HEK293T (cell line): ENCODE measurements around the gene CCDC97.
A peak's percentile ranks its signal among the peaks of the same experiment; 100 is the strongest.

Experiments
- CTCF ChIA-PET: fragments of 350-600 bp; formaldehyde crosslinking; extraction: SDS; loops from one replicate; lab custom pipeline; 2021; ENCODE audit warnings: antibody characterized with exemption, inconsistent platforms; lab: Yijun Ruan, JAX
- POLR2A ChIA-PET: fragments of 350-600 bp; formaldehyde crosslinking; extraction: SDS; loops from one replicate; lab custom pipeline; 2020; ENCODE audit warnings: antibody characterized with exemption, inconsistent platforms; lab: Yijun Ruan, JAX
- DNase-seq: peaks from one replicate; pipeline ENCODE4 v3.0.0; 2012; ENCODE audit warnings: mixed read lengths; ENCODE audit errors: extremely low spot score
- ARNT ChIP-seq: fragments of 450-650 bp; IDR thresholded peaks from 2 replicates; pipeline ENCODE4 v1.6.1; 2017; ENCODE audit warnings: mild to moderate bottlenecking
- BHLHE40 ChIP-seq: fragments of 450-650 bp; IDR thresholded peaks from 2 replicates; pipeline ENCODE4 v1.6.1; 2016; ENCODE audit warnings: mild to moderate bottlenecking, moderate library complexity, borderline replicate concordance
- CTBP1 ChIP-seq: fragments of 450-650 bp; IDR thresholded peaks from 2 replicates; pipeline ENCODE4 v1.6.1; 2016; ENCODE audit warnings: borderline replicate concordance
- ELF4 ChIP-seq: fragments of 450-650 bp; IDR thresholded peaks from 2 replicates; pipeline ENCODE4 v1.6.1; 2017; ENCODE audit warnings: antibody characterized with exemption
- FOXA1 ChIP-seq: fragments of 450-650 bp; IDR thresholded peaks from 2 replicates; pipeline ENCODE4 v1.6.1; 2016; ENCODE audit warnings: mild to moderate bottlenecking
- FOXK2 ChIP-seq: fragments of 450-650 bp; IDR thresholded peaks from 2 replicates; pipeline ENCODE4 v1.6.1; 2016; ENCODE audit warnings: mild to moderate bottlenecking
- FOXM1 ChIP-seq: fragments of 450-650 bp; IDR thresholded peaks from 2 replicates; pipeline ENCODE4 v1.6.1; 2017; ENCODE audit warnings: mild to moderate bottlenecking, borderline replicate concordance
- HDGF ChIP-seq: fragments of 450-650 bp; IDR thresholded peaks from 2 replicates; pipeline ENCODE4 v1.6.1; 2017; ENCODE audit warnings: antibody characterized with exemption, borderline replicate concordance
- L3MBTL2 ChIP-seq: fragments of 450-650 bp; conservative IDR thresholded peaks from 2 replicates; pipeline ENCODE4 v1.6.1; 2016; ENCODE audit warnings: mild to moderate bottlenecking
- LEF1 ChIP-seq: fragments of 450-650 bp; IDR thresholded peaks from 2 replicates; pipeline ENCODE4 v1.6.1; 2017; ENCODE audit warnings: mild to moderate bottlenecking, borderline replicate concordance
- NFRKB ChIP-seq: fragments of 450-650 bp; IDR thresholded peaks from 2 replicates; pipeline ENCODE4 v1.6.1; 2016; ENCODE audit warnings: mild to moderate bottlenecking, moderate library complexity
- PKNOX1 ChIP-seq: fragments of 450-650 bp; IDR thresholded peaks from 2 replicates; pipeline ENCODE4 v1.6.1; 2016
- SP1 ChIP-seq: fragments of 450-650 bp; IDR thresholded peaks from 2 replicates; pipeline ENCODE4 v1.6.1; 2017
- SUZ12 ChIP-seq: fragments of 450-650 bp; IDR thresholded peaks from 2 replicates; pipeline ENCODE4 v1.6.1; 2016; ENCODE audit warnings: mild to moderate bottlenecking
- TARDBP ChIP-seq: fragments of 450-650 bp; IDR thresholded peaks from 2 replicates; pipeline ENCODE4 v1.6.1; 2016
- ZNF384 ChIP-seq: fragments of 450-650 bp; IDR thresholded peaks from 2 replicates; pipeline ENCODE4 v1.6.1; 2016

Gene CCDC97

DNA sequence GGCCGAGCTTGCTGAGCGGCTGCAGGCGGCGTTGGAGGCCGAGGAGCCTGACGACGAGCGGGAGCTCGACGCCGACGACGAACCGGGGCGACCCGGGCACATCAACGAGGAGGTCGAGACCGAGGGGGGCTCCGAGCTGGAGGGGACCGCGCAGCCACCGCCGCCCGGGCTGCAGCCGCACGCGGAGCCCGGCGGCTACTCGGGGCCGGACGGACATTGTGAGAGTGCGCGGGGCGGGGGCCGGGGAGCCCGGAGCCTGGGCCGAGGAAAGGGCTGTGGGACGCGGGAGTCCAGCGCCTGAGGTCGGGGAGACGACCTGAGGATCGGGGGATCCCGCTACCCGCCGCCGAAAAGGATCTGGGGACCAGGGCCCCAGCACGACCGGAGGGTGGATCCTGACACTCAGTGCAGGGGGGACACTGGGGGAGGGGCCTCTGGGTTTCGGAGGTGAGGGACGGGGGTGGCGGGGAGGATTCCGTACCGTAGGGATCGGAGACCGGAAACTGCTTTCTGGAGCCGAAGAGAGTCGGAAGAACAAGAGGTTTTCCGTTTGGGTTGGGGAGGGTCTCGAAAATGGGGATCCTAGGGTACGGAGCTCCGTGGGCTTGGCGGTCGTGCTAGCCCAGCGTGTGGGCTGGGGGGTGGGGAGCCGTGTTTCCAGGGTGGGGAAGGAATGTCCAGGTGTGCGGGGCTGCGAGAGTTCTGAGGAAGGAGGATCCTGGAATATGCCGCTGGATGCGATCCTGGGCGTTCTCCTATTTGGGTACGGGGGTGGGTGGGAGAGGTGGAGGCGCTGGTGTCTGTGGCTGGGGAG, 45.2 kb upstream of the CCDC97 start:
- TF ChIP-seq FOXA1 = no peak
- no peak for TF ChIP-seq BHLHE40
- TF ChIP-seq PKNOX1 = no peak
- TF ChIP-seq FOXM1 = no peak
- no peak for TF ChIP-seq ELF4
- CTCF ChIA-PET = no interaction called here
- POLR2A ChIA-PET = interaction anchor here (0.7 to 4.5 kb wide), 17 partner anchors 10 to 777 kb away, joined by 3 to 48 read pairs (median 3); partner anchors contain the start of genes CCDC97, DMAC2 and RAB4B
- DNase-seq = peak; percentile 17

DNA sequence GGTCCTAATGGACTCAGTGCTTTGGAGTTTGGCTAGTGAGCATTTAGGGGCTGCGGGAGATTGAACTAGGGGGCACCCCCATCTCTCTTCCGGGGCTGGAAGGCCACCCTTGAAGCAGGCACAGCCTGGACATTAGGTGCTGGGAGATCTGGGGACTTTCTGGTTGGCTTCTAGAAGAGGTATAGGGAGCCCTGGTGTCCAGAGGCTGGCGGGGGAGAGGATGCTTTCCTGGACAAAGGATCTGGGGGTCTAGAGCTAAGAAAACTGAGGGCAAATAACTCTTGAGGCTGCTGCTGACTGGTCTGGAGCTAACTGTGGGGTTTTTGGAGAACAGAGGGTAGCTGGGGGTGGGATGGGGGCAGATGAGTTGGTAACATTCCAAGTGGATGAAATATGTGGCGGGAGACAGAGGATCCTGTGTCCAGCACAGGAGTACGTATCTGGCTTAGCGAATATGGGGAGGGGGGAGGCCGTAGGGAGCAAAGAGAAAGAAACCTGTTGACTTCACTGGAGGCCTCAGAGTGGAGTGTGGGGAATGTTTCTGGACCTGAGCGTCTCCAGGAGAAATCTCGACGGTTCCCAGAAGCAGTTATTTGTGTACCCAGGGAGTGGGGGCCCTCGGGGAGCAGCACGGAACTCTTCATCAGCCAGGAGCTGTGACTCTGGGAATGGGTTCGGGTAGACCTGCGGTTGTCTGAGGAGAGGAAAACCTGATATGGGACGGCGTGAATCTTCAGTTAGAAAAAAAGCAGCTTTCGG, 44.4 kb upstream of the CCDC97 start:
- TF ChIP-seq FOXM1 (no peak), L3MBTL2 (no peak), BHLHE40 (no peak), ELF4 (no peak), CTBP1 (no peak), ARNT (no peak), ZNF384 (no peak), LEF1 (no peak), FOXA1 (no peak), HDGF (no peak), PKNOX1 (no peak), FOXK2 (no peak), SP1 (no peak), TARDBP (no peak), SUZ12 (no peak), NFRKB (no peak)
- ChIA-PET CTCF (interaction anchor here (0.6 to 0.9 kb wide), 2 partner anchors 10 to 43 kb away, joined by 3 read pairs; no protein-coding TSS in a partner anchor), POLR2A (interaction anchor here (0.9 to 4.5 kb wide), 7 partner anchors 9 to 87 kb away, joined by 3 to 48 read pairs (median 4); no protein-coding TSS in a partner anchor)
- no peak for DNase-seq

GRCh38 chr19:41269055-41269454, 40.9 kb upstream of the CCDC97 start:
- DNase-seq = no peak
- ChIA-PET CTCF (no interaction called here), POLR2A (no interaction called here)
- TF ChIP-seq FOXK2 = no peak
- no peak for TF ChIP-seq L3MBTL2
- TF ChIP-seq SUZ12 = no peak
- TF ChIP-seq CTBP1 = no peak
- TF ChIP-seq TARDBP = no peak
- TF ChIP-seq FOXM1 = no peak
- no peak for TF ChIP-seq LEF1
- no peak for TF ChIP-seq FOXA1

GRCh38 chr19:41269571-41269970, 40.4 kb upstream of the CCDC97 start:
- POLR2A ChIA-PET = no interaction called here
- CTCF ChIA-PET = interaction anchor here (1.1 kb wide), 1 partner anchor 39 kb away, joined by 3 read pairs; no protein-coding TSS in a partner anchor
- no peak for TF ChIP-seq NFRKB
- no peak for TF ChIP-seq FOXM1
- no peak for TF ChIP-seq PKNOX1
- TF ChIP-seq HDGF = no peak
- no peak for TF ChIP-seq BHLHE40
- no peak for TF ChIP-seq SUZ12
- no peak for TF ChIP-seq ARNT
- no peak for TF ChIP-seq CTBP1
- TF ChIP-seq LEF1 = no peak
- no peak for TF ChIP-seq ZNF384
- no peak for TF ChIP-seq TARDBP
- TF ChIP-seq SP1 = no peak
- no peak for TF ChIP-seq L3MBTL2
- TF ChIP-seq FOXA1 = no peak
- TF ChIP-seq ELF4 = no peak
- TF ChIP-seq FOXK2 = no peak
- no peak for DNase-seq

DNA sequence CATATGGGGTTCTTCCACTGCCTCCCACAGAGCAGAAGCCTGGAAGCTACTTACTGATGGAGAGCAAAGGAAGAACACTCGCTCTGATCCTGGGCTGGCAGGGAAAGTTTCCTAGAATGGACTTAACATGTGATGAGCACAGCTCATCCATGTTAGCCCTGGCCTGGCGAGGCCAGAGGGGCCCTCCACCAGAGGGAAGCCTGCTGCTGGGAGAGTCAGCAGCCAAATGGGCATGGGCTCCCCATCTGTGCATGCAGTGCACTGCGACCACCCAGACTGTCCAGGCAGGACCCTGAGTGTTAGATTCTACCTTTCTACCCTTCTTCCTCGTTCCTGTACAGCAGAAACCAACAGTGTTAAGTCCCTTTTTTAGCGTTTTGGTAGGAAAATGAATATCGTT, 36.9 kb upstream of the CCDC97 start:
- POLR2A ChIA-PET = no interaction called here
- no peak for DNase-seq
- CTCF ChIA-PET = no interaction called here
- TF ChIP-seq ELF4 (no peak), SP1 (no peak), FOXM1 (no peak), FOXA1 (no peak), NFRKB (no peak), HDGF (no peak), L3MBTL2 (no peak), SUZ12 (no peak), FOXK2 (no peak), LEF1 (no peak), CTBP1 (no peak), PKNOX1 (no peak)
